HG02884 (cell line): ENCODE results near the gene RINL.
A peak's percentile ranks its signal among the peaks of the same experiment; 100 is the strongest.
"Not testable (repeated sequence)": the region's sequence is repeated elsewhere in the genome, so short reads cannot be mapped to it uniquely, and the experiment has no call there.

ENCODE experiments used
- ATAC-seq: cut with Tn5 transposase; IDR thresholded peaks from one replicate; pipeline ENCODE4 v1.9.1; 2021; ENCODE audit warnings: mild to moderate bottlenecking, moderate library complexity; ENCODE audit not compliant: unreplicated experiment

RINL gene

GRCh38 chr19:38907227-38907626 is 29.2 kb upstream of the RINL start:
- ATAC-seq: no peak

GRCh38 chr19:38905620-38906019 is 27.5 kb upstream of the RINL start:
- ATAC-seq: no peak

DNA sequence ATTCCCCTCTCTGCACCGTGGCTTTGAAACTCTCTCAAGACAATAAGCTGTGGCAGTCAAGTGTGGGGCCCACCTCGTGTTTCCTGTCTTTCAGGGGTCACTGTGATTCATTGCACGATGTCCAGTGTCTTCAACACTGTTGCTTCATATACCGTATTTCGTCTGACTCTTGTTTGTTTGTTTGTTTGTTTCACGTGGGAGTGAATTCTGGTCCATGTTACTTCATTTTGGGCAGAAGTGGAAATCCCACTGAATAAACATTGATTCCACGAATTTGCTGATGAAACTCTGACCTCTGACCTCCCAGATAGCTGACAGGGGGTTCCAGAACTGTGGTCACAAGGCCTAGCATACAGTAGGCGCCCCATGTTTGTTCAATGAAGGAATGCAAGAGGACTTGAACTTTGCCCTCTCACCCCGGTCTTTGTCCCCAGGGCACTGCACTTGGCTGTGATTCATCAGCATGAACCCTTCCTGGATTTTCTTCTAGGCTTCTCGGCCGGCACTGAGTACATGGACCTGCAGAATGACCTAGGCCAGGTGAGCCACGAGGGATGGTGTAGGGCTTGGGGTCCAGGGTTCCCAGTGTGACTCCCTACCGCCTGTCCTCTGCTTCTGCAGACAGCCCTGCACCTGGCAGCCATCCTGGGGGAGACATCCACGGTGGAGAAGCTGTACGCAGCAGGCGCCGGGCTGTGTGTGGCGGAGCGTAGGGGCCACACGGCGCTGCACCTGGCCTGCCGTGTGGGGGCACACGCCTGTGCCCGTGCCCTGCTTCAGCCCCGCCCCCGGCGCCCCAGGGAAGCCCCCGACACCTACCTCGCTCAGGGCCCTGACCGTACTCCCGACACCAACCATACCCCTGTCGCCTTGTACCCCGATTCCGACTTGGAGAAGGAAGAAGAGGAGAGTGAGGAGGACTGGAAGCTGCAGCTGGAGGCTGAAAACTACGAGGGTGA is 26.8 kb upstream of the RINL start:
- no peak for ATAC-seq

GRCh38 chr19:38901683-38902082 is 23.6 kb upstream of the RINL start:
- no peak for ATAC-seq

GRCh38 chr19:38900743-38901190 is 22.7 kb upstream of the RINL start:
- no peak for ATAC-seq

DNA sequence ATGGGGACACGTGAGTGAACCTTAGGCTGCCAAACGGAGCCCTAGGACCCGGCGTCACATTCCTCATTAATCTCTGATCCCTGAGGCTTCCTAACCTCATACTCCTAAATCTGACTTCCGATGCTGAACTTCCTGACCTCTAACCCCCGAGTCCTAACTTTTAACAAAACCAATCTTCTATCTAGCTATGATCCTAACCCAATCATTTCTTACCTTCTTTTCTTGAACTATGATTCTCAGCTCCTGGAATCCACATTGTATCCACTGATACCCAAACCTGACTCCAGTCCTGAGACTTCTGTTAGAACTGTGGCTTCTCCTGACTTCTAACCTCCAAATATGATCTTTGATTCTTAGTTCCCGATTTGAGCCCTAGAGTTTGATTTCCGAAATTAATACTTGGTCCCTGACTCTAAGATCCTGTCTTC is 22.1 kb upstream of the RINL start:
- ATAC-seq: no peak

- peak; percentile 82 for ATAC-seq
Measured at GRCh38 chr19:38899447-38900201, 21.5 kb upstream of the RINL start, which contains the start of the genes NFKBIB and SIRT2. Gene NFKBIB, plus strand, starts transcription at chr19:38899969. Its CDS starts 64 bp downstream, at chr19:38900033. Gene SIRT2, minus strand, starts transcription at chr19:38899618. Its CDS starts 97 bp downstream, at chr19:38899521.

- no peak for ATAC-seq
Measured at GRCh38 chr19:38898788-38899446, 20.8 kb upstream of the RINL start.

GRCh38 chr19:38894968-38895367 is 16.9 kb upstream of the RINL start:
- ATAC-seq: no peak

DNA sequence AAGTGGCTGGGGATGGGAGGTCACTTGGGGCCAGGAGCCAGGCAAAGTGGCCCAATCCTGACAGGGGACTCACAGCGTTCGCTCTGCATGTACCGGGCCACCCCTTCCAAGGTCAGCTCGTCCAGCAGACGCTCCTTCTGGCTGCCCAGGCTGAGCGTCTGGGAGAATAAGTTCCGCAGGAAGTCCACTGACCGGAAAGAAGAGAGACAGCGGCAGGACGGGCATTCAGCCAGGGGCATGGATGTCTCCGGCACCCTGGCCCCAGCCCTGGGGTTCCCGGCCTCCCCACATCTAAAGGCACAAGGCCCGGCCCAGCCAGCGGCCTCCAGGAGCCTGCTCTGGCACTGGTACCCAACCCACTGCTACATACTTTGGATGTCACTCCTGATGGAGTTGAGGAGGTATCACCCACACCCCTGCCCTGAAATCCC is 15.3 kb upstream of the RINL start:
- no peak for ATAC-seq

- no peak for ATAC-seq
Measured at GRCh38 chr19:38892841-38893240, 14.8 kb upstream of the RINL start.

GRCh38 chr19:38891771-38892170 is 13.7 kb upstream of the RINL start:
- no peak for ATAC-seq

DNA sequence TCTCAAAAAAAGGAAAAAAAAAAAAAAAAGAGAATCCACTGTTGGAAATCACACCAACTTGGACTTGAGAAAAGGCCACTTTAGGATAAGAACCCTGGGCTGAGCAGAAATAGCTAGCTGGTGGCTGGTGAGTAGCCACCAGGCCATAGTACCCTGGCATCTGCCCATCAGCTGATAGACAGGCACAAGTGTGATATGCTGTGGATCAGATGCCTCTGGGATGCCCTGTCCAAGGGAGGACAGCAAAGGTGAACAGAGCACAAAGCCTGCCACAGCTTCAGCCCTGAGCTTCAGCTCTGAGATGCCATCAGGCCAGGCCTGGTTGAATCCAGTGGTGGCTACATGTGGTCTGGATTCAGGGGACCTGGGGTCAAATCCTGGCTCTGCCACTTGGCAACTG is 12.6 kb upstream of the RINL start:
- no peak for ATAC-seq

DNA sequence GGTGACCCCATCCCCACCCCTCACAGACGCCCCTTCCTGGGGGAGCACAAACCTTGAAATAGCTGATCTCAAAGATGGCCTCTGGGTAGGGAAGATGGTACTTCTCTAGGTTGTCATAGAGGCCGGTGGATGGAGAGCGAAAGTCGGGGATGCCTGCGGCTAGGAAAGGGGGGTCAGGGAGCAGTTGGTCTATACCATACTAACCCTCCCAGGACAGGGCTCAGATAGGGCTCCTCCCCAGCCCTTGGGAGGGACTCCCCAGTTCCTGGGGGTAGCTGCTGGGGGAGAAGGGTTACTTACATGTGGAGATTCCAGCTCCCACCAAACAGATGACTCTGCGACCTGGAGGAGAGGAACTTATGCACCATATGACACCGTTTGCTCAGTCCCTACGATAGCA is 11.7 kb upstream of the RINL start:
- ATAC-seq: no peak

DNA sequence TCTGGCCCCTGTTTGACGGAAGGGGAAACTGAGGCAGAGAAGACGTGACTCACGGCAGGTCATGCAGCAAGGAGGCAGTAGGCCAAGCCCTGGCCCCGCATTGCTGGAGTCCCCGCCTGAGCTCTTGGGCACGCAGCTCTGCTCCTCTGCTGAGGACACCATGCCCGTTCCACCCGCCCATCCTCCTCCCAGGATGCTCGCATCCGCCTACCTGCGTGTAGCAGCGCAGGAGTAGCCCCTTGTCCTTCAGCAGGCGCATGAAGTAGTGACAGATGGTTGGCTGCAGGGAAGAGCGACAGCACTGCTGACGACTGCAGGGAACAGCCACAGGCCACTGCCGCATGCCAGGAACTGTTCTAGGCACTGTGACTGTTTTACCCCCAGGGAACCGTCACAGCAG is 10.8 kb upstream of the RINL start:
- ATAC-seq: no peak

DNA sequence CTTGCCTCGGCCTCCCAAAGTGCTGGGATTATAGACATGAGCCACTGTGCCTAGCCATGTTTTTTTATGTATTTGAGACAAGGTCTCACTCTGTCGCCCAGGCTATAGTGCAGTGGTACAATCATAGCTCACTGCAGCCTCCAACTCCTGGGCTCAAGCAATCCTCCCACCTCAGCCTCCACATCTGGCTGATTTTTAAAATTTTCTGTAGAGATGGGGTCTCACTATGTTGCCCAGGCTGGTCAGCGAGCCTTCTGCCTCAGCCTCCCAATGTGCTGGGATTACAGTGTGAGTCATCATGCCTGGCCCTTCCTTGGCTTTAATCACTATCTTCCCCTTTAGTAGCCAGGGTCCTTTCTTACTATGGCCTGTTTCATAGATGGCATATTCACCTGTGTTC is 6.6 kb upstream of the RINL start:
- ATAC-seq: not testable (repeated sequence)

GRCh38 chr19:38883286-38883685 is 5.2 kb upstream of the RINL start:
- no peak for ATAC-seq

DNA sequence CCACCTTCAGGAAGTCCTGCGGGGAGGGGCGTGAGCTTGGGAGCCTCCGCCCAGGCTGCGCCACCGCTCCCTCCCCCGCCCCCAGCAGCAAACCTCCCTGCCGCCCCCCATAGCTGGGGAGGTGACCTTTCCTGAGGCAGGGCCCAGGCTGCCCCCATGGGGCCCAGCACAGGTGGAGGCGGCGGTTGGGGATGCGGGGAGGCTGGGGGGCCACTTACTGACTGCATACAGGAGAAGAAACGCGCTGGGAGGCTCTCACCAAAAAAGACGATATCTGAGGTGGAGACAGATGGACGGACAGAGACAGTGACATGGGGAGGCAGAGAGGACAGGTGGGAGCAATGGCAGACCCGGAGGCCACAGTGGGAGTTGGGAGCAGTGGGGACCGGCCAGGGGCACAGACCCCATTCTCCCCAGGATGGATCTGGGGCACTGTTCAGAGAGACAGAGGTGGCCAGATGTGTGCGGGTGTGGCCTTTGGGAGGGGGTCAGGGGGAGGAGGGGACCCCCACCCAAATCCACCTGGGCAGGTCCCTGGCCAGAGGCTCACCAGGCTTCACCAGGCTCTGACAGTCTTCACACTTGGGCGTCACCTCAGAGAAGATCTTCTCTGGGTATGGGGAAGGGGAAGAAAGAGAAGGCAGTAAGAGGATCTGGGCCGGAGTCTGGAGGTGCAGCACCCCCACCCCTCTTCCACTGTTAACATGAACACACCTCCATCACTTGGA is 3.0 kb upstream of the RINL start:
- ATAC-seq: no peak

DNA sequence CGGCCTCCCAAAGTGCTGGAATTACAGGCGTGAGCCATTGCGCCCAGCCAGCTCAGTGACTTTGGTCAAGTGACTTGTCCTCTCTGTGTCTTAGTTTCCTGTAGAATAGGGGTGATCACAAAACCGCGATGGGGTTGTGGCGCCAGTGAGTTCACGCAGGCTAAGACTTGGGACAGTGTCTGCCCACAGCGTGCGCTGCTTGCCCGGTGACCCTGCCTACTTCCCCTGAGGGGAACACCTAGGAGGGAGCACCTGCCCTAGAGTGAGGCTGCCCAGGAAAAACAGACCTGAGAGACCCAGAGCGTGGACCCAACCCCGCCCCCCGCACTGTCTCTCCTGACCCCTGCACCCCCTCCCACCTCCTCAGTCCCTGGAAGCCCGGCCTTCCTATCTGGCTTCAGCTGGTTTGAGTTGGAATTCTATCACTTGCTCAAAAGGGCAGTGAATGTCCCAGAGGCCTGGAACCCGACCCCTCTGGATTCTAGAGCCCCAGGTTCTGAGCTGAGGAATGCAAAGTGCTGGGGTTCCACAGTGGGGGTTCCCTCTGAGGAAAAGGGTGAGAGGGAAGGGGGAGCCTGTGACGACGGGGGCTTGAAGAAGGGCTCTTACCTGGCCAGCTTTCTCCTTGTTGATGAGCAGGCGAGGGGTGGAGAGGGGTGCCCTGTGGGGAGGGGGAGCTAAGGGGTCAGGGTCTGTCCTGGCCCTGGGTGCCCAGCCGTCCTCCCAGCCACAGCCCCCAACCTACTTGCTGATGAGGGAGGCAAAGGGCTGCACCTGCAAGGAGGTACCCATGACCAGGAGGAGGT is 2.2 kb upstream of the RINL start:
- ATAC-seq: no peak

DNA sequence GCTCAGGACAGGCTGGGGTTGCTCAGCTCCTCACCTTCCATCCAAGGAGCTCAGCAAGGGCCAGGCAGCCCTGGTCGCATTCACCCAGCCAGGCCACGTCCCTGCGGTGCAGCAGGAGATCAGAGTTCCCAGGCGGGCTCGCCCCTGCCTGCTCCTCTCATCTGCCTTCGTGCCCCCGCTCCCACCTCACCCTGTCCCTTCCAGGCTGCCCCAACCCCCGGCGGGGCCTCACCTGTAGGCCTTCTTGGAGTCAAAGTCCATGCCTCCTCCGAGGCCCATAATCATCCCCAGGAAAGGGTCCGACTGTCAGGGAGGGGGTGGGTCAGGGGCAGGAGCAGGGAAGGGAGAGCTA is 1.3 kb upstream of the RINL start:
- no peak for ATAC-seq
